ENCODE measurements around the gene DMRT1.
"Not testable (repeated sequence)": the region's sequence is repeated elsewhere in the genome, so short reads cannot be mapped to it uniquely, and the experiment has no call there.

The DMRT1 gene

GRCh38 chr9:859251-859650 is 17.8 kb downstream of the DMRT1 start:
- no peak for DNase-seq (ENCODE audit: low read depth in 2 of 2)

GRCh38 chr9:860706-861105 is 19.2 kb downstream of the DMRT1 start:
- DNase-seq (ENCODE audit: low read depth in 2 of 2) = no peak

GRCh38 chr9:861525-861924 is 20.0 kb downstream of the DMRT1 start:
- DNase-seq (ENCODE audit: low read depth in 2 of 2) = not testable (repeated sequence)

DNA sequence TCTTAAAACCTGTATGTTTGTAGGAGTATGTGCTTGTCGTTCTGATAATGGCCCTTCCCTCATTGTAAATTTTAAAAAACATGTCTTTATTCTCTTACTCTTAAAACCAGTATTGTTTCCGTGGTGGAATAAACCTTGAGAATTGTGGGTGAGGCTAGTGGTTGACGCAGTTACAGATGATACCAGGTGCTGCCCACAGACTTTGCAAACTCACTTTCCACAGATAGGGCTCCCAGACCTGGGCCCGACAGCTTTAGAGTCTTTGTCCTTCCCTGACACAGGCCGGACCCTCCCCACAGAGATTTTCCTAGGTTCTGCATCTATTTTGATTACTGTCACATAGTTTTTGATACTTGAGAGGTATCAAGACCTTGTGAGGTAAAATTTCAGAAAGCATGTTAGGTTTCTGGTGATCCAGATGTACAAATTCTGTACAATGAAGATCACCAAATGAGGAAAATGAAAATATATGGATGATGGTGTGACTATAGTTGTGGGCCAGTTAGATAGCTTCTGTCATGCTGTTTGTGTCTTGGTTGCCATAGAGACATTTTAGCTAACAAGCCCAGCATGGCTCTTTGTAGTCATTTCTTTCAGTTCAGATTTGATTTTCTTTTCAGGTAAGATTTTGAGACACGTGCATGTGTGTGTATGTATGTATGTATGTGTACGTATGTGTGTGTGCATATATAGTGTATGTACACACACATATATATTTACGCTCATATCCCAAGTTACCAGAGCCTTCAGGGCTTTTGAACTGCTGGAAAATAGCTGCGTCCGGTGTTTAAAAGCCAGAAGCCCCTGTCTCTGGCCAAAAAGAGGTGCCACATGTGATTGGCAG is 33.8 kb downstream of the DMRT1 start:
- DNase-seq (ENCODE audit: low read depth in 2 of 2) = no peak

GRCh38 chr9:876425-876824 is 34.9 kb downstream of the DMRT1 start:
- DNase-seq (ENCODE audit: low read depth in 2 of 2) = no peak

- no peak for DNase-seq (ENCODE audit: low read depth in 2 of 2)
Measured at GRCh38 chr9:878239-878638, 36.7 kb downstream of the DMRT1 start.

DNA sequence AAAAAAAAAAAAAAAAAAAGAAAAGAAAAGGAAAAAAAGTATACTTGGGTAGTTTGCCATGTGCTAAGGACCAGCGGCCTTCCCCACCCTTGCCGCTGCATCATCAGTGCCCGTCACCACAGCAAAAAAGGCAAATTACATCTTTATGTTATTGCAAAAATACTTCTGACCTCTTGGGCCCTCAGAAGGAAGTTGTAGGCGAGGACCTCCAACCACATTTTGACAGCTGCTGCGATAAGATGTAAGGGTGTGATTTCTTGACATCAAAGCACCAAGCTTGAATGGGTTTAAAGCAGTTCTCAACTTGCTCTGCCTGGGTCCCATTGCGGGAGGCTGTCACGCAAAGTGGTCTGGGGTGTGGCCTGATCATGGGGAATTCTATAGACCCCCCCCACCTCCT is 39.2 kb downstream of the DMRT1 start:
- DNase-seq (ENCODE audit: low read depth in 2 of 2) = no peak

- no peak for DNase-seq (ENCODE audit: low read depth in 2 of 2)
Measured at GRCh38 chr9:882416-882924, 41.0 kb downstream of the DMRT1 start.

- DNase-seq (ENCODE audit: low read depth in 2 of 2) = no peak
Measured at GRCh38 chr9:883011-883410, 41.5 kb downstream of the DMRT1 start.

- no peak for DNase-seq (ENCODE audit: low read depth in 2 of 2)
Measured at GRCh38 chr9:886886-887285, 45.4 kb downstream of the DMRT1 start.

DNA sequence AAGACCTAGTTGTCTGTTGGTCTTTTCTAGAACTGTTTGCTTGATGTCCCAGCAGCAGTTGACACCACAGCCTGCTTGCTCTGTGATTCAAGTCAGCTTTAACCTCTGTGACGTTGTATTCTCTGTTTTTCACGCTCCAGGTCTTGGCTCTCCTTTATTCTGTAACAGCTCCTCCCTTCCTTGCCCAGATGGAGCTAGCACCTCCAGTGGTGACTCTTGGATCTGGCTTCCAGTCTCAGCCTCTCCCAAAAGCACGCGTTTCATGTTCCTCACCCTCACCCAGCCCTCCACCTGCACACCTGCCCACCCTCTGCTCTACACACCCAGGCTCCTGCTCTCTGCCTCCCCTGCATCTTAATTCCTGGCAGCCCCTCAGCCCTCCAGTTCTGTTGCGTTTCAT is 50.6 kb downstream of the DMRT1 start:
- DNase-seq (ENCODE audit: low read depth in 2 of 2) = no peak

DNA sequence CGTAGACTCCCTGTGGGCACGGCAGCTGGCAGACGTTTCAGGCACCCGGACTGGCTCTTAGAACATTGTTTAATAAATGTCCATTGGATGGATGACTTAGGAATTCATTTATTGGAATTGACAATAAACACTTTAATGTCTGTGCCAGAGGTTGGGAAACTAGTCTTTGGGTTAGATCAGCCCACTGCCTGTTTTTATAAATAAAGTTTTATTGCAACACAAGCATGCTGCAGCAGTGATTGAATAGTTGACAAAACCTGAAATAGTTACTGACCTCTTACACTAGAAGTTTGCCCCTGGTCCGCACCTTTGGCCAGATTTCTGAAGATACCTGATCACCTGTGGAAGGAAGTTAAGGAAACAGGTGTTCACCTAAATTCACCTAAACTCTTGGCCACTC is 51.6 kb downstream of the DMRT1 start:
- no peak for DNase-seq (ENCODE audit: low read depth in 2 of 2)

- DNase-seq (ENCODE audit: low read depth in 2 of 2) = peak; percentile 30 to 46
Measured at GRCh38 chr9:893843-894420, 52.4 kb downstream of the DMRT1 start.

DNA sequence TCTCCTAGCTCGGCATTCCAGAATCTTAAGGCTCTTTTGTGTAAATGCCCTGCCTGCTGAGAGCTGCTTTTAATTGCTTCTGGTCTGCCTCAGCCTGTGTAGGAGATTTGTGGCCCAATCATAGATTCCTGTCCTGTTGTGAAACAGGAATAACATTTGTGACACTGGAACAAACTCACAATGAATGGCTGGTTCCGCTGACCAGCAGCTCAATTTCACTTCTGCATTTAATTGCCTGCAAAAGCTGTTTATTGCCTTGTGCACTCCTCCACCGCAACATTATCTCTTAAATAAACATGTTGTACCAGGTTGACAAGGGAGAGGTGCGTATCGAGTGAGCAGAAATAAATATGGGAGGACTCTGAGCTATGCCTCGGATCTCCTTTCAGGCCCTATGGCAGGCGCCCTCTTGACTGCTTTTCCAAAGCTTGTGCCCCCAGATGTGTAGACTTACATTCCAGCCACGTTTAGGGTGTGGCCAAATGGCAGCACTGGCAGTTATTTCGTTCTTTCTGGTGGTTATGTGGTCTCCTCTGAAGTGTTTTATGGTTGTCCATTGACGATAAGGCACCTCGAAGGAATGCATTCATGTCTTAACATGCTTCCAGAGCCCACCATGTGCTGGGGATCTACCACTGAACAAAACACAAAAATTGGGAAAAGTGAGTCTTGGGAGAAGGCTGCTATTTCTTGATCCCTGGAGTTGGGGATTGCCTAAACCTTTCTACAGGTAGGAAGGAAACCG is 58.1 kb downstream of the DMRT1 start:
- DNase-seq (ENCODE audit: low read depth in 2 of 2) = no peak

DNA sequence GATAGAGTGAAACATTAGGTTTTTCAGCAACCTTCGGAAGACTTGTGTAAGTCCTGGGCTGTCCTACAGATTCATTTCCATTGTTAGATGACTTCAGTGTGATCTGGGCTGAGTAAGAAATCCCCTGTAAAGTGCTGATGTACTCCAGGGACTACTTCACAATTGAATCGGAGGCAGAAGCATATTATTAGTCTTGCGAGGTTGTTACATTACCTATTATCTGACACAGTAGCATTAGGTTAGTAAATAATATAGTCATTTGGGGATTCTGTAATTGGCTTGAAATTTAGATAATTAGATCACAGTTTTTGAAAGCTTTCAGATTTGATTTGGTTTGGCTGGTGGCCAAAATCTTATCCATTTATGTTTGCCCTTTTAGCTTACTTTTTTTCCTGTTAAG is 62.4 kb downstream of the DMRT1 start:
- no peak for DNase-seq (ENCODE audit: low read depth in 2 of 2)

DNA sequence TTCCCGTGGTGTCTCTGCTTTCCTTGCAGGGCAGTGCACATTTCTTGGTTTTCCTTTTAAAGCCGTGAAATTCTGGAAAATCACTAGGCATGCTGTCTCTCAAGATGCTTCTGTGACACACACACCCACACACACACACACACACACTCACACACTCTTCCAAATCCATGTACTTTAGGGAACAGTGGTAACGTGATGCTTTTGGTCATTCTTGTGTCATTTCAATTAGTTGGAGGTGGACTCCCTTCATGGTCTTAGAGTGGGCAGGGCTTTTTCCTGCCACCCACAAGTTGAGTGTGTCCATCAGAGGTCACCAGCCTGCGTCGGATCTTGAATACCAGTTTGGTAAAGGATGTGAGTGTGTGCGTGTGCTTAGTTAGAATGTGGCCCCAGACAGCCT is 64.4 kb downstream of the DMRT1 start:
- no peak for DNase-seq (ENCODE audit: low read depth in 2 of 2)

GRCh38 chr9:908536-909205 is 67.2 kb downstream of the DMRT1 start:
- no peak for DNase-seq (ENCODE audit: low read depth in 2 of 2)

GRCh38 chr9:911005-911404 is 69.5 kb downstream of the DMRT1 start:
- no peak for DNase-seq (ENCODE audit: low read depth in 2 of 2)

DNA sequence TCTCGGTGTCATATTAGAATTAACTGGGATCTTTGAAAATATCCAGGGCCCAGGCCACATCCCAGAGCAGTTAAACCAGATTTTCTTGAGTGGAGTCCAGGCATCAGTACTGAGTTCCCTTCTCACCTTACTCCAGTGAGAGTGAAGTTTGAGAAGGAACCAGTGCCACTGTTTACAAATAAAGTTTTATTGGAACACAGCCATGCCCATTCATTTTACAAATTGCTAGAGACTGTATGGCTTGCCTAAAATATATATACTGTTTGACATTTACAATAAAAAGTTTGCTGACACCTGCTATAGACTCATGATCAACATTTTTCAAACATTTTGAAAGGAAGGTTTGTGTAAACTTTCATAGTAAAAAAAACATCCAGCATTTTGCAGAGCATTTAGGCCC is 71.3 kb downstream of the DMRT1 start:
- no peak for DNase-seq (ENCODE audit: low read depth in 2 of 2)

- not testable (repeated sequence) for DNase-seq (ENCODE audit: low read depth in 2 of 2)
Measured at GRCh38 chr9:913526-913925, 72.0 kb downstream of the DMRT1 start.

DNA sequence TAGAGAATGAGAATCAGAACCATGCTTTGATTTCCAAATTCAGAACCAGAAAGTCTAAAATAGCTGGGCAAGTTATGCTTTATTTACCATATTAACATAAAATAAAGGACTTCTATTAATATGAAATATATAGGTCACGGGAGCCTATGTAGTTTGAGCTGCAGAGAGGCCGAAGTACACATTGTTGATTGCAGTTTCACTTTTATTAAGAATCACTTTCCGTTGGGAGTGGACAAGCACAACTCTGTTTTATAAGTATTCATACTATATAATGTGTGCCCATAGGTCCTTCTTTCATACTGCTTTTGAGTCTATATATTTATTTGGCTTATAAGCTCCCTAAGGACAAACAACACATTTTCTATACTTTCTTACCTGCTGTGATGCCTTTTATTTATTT is 76.2 kb downstream of the DMRT1 start:
- DNase-seq (ENCODE audit: low read depth in 2 of 2) = no peak

DNA sequence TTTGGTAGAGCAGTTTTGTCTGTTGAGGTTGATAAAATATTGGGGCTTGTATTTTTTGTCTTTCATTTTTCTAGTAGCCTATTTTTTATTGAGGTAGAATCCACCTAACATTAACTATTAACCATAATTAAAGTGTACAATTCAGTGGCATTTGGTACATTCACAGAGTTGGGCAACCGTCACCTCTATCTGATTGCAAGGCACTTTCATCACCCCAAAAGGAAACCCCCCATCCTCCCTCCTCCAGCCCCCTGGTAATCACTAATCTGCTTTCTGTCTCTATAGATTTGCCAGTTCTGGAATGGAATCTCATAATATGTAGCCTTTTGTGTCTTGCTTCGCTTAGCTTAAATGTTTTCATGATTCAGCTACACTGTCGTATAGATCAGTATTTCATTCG is 79.4 kb downstream of the DMRT1 start:
- DNase-seq (ENCODE audit: low read depth in 2 of 2) = no peak

Data from stimulated activated CD8-positive, alpha-beta memory T cell treated with anti-CD3 and anti-CD28 coated beads, Interleukin-2, amount 100 ng/mL, for 48 hours (primary cell).